NCI-H2196 treated with DMSO at 0.1 percent for 48 hours (cell line): ENCODE measurements around the gene CSTF1.

Experiments
- DNase-seq: peaks from one replicate; lab custom pipeline; 2025; ENCODE audit not compliant: unreplicated experiment; lab: John Stamatoyannopoulos, UW

Gene CSTF1

GRCh38 chr20:56449459-56449858 is 57.0 kb downstream of the CSTF1 start:
- DNase-seq: no peak

GRCh38 chr20:56451056-56451765 is 58.8 kb downstream of the CSTF1 start:
- no peak for DNase-seq

- no peak for DNase-seq
Measured at GRCh38 chr20:56453352-56453751, 60.9 kb downstream of the CSTF1 start.

- no peak for DNase-seq
Measured at GRCh38 chr20:56454754-56455153, 62.3 kb downstream of the CSTF1 start.
